ENCODE data around the gene ANKRD39. TPM values are rescaled to one million over a fixed set of nuclear protein-coding genes. Genes with fewer than 3 reads are reported as not detected.

ANKRD39 gene, protein sequence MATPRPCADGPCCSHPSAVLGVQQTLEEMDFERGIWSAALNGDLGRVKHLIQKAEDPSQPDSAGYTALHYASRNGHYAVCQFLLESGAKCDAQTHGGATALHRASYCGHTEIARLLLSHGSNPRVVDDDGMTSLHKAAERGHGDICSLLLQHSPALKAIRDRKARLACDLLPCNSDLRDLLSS
- total RNA-seq = 10 to 100 TPM; 12.1 to 12.4 TPM
- long read RNA-seq, donor 1, partial matches to known transcripts = 3 of 6 reads
- long read RNA-seq, donor 1, other reads (novel, unspliced or antisense) = 0 of 6 reads
- long read RNA-seq, donor 2, transcript ANKRD39-201 (4 exons, 976 nt) = major isoform, 20 of 25 reads
- long read RNA-seq, donor 2, partial matches to known transcripts = 5 of 25 reads
- long read RNA-seq, donor 2, other reads (novel, unspliced or antisense) = 0 of 25 reads

DNA sequence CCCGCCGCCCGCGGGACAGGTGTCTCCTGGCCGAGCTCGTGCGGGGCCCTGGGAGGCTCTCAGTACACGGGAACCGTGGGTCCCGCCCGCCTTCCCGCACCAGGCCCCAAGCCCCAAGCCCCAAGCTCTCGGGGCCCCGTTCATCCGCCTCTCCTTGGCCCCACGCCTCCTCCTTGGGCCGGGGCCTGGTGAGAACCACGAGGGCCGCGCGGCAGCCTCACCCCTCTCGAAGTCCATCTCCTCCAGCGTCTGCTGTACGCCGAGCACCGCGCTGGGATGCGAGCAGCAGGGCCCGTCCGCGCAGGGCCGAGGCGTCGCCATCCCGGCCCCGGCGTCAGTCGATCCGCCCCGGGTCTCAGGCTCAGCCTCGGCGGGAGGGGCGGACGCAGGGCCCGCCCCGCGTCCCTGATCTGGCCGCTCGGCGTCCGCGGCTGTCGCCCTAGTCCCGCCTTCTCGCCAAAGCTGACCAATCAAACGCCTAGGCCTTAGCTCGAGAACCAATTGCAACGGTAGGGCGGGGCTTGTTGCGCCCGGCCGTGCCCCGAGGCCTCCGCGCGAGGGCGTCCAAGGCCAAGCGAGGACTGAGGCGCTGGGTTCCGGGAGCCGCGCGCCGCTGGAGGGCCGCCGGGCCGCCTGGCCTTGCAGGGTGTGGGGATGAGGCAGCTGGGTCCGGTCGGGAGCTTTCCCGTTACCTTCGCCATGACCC lies at the start of gene ANKRD39:
TSS of gene ANKRD39 (minus strand) at position 350 of the 706 bp plus-strand sequence. CDS start at position 321, 29 bp downstream.
- DNase-seq (ENCODE audit: low spot score) = peak; percentile 99
- intact Hi-C loops (cut with DNase I) = loop anchor here (2.0 kb wide), 2 partner anchors 91 to 93 kb away; no protein-coding TSS in a partner anchor

DNA sequence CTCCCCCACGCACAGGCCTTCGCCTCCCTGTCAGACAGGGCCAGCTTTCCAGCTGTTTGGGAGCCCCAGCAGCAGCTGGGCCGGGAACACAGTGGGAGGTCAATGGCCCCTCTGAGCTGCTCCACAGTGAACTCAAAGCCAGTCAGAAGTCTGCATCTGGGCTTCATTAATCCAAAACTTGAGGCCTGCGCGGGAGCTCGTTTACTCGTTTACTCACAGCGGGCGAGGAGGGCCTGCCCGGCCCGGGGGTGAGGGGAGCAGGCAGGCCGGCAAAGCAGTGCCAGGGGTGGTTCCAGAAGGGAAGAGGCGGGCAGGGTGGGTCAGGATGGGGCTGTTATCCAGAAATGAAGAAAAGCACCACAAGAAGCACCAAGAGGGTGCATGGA lies 48.9 kb upstream of the ANKRD39 start:
- intact Hi-C loops (cut with DNase I) = loop anchor here (5.0 kb wide), 2 partner anchors 39 to 46 kb away; no protein-coding TSS in a partner anchor
- no peak for DNase-seq (ENCODE audit: low spot score)

DNA sequence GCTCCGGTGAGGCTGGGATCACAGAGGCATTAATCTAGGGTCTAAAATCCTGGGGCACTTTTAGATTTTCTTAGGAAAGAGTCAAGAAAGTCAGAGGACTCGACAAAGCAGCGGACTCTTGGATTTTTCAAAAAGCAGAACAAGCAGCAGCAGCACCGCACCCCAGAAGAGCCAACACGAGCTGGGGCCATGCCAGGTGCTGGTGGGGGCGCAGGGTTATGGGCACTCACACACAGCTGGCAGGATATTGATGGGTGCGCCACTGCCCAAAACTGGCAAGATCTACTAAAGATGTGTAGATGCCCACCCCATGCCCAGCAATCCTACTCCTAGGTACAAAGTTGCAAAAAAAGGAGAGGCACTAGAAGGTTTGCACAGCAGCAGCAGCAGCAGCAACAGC lies 46.0 kb upstream of the ANKRD39 start:
- no peak for DNase-seq (ENCODE audit: low spot score)
- intact Hi-C loops (cut with DNase I) = no loop called here

DNA sequence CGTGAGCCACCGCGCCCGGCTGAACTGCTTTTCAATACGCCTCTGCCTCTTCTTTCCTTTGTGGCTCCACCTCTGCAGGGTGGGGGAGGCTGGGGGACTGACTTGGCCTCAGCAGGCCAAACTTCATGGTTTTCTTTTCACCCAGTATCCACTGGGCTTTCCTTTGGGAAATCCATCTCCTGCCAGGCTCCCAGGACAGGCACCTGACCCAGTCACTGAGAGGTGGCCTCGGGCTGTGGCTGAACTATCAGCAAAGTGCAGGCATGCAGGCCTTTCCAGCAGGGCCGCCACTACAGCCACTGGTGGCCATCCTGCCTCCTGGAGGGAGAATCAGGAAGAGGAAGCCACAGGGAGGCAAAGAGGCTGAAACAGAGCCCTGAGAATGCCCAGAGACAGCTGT lies 45.5 kb upstream of the ANKRD39 start:
- intact Hi-C loops (cut with DNase I) = no loop called here
- no peak for DNase-seq (ENCODE audit: low spot score)

DNA sequence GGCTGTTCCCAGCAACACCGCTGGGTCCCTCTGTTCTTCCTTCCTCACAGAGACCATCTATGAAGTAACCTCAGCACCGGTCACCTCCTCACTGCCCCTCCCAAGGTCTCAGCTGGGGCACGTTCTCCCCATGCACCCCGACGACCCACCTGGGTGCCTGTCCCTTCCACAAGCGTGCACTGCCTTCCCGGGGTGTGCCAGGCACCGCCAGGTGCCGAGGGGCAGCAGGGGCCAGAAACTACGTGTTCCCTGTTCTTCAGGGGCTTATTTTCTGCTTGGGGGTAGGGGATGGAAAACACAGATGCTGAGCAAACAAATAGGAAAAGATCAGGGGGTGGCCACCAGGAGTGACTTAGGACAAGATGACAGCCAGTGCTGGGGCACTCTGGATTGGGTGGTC lies 42.4 kb upstream of the ANKRD39 start:
- DNase-seq (ENCODE audit: low spot score) = no peak
- intact Hi-C loops (cut with DNase I) = no loop called here

DNA sequence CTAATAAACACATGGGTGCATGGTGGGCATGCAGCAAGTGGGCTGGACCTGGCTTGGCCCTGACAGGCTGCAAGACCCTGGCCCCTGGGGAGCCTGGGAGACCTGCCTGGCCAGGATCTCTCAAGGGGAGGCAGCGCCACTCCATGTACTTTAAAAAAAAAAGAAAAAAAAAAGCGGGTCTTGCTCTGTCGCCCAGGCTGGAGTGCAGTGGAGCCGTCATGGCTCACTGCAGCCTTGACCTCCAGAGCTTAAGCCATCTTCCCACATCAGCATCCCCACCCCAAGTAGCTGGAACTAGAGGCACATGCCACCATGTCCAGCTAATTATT lies 41.6 kb upstream of the ANKRD39 start:
- DNase-seq (ENCODE audit: low spot score) = no peak
- intact Hi-C loops (cut with DNase I) = no loop called here

DNA sequence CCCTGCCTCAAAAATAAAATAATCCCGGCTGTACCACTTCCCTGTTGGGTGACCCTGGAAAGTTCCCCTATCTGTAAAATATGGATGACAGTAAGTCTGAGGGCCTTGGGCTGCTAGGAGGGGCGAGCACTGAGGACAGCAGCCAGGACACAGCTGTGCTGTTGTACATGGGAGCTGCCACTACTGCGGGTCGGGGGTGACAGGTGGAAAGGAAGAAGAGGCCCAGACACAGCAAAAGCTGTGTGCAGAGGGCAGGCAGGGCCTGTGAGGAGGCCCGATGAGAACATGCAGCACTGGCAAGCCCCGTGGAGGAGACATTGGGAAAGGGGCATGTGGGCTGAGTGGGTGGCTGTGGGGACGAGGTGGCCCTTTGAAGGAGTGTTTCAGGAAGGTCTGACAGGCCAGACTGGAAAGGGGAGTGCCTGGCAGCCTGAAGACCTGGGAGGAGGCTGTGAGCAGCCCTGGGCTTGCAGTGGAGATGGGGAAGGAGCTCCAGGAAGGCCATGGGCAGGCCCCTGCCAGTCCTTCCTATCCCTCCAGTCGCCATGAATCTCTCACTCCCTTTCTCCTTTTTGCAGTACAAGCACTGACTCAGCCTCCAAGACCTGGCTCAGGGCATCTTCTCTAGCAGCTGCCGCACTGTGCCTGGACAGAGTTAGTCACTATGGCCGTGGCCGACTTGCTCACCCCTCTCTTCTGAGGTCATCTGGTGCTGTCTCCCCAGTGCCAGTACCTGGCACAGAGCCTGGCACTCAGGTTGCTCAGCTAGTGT lies 41.0 kb upstream of the ANKRD39 start:
- DNase-seq (ENCODE audit: low spot score) = no peak
- intact Hi-C loops (cut with DNase I) = no loop called here

DNA sequence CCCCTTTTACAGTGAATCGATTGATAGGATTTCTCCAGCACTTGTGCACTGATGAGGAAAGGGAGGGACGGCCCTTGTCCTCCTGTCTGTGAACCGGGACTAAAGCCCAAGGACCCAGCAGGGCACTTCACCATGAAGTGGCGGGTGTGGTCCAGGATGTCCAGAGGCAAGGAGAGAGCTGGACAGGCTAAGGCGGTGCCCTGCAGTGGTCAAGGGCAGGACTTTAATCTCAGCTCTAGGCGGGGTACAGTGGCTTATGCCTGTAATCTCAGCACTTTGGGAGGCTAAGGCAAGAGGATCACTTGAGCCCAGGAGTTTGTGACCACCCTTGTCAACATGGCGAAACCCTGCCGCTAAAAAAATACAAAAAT lies 40.3 kb upstream of the ANKRD39 start:
- intact Hi-C loops (cut with DNase I) = no loop called here
- no peak for DNase-seq (ENCODE audit: low spot score)

DNA sequence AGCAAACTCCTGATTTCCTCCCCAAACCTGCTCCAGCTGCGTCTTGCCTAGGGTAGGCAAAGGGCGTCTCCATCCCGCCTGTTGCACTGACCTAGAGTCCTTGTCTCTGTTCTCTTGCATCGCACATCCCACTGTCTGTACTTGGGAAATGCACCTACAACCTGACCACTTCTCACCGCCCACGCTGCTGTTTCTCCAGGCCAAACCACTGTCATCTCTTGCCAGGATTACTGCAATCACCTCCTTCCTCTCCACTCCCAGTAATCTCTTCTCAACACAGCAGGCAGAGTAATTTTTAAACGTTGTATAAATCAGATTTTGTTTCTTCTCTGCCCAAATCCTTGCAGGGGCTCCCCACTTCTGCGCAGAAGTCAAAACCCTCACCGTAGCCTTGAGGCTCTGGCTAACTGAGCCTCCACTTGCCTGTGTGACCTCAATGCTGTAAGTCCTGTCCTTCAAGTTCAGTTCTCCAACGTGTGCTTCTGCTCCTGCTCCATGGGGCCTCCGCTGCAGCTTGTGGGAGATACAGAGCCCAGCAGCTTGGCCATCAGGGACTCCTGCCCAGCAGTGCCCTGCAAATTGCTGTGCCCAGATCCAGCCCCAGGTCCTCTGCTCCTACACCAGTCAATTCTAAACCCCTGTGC lies 39.8 kb upstream of the ANKRD39 start:
- no peak for DNase-seq (ENCODE audit: low spot score)
- intact Hi-C loops (cut with DNase I) = no loop called here

DNA sequence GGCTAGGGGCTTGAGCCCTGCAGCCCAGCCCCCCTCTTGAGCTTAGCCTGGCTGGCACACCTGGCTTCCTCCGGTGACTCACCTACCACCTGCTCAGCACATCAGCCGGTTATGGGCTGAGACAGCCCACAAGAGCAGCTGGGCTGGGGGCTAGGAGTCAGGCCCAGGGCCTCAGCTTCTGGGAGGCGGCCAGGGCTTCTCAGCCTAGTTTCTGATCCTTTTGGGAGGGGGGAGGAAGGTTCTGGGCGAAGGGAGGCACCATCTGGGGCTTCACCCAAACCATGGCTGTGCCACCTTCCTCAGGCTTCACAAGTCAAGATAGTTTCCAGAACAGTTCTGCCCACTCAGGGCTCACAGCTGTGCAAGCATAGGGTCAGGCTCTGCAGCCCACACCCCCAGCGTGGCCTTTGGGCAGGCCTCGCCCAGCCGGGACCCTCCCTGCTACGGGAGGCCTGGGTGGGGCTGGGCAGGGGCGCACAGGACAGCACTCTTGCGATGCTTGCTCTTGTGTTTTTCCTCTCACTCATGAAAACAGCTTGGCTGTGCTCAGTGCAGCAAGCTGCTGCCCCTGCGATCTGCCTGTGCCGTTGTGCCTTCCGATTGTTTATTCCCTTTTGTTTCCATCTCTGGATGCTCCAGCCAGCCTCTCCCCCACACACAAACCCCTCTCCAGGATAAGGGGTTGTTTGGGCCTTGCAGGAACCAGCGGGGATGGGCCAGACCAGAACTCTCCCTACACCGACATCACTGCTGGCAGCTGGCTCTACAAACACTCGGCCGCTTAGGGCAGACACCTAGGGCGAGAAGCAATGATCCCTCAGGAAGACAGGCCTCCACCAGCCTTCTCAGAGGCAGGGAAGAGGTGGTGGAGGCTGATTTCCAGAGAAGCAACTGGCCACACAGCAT lies 38.2 kb upstream of the ANKRD39 start:
- no peak for DNase-seq (ENCODE audit: low spot score)

DNA sequence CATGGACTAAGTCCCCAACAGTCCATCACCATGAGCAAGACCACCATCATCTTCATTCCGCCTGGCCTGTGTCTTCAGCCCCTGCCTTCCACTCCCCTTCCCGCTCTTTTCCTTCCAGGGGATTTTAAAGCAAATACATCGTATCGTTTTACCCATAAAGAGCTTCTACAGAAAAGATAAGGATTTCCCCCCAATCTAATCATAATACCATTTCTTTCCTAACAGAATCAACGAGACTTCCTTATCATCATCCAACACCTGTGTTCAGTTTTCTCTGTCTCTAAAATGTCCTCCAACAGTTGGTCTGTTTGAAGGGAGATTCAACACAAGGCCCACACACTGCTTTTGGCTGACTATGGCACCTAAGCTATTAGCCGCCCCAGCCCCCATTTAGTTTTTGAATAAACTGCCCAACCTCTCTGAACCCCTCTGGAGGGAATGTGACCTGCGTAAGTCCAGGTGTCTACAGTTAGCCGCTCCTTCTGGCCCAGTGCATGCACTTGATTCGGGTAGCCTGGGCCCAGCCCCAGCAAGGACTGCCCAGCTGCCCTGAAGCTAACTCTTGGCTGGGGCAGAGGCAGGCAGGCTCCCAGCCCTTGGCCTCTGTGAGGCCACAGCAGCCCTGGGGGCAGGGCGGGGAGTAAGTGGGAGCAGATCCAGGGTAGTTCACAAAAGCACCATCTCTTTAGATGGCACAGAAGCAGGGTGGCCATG lies 37.4 kb upstream of the ANKRD39 start:
- intact Hi-C loops (cut with DNase I) = no loop called here
- no peak for DNase-seq (ENCODE audit: low spot score)

More for the DNA sequence above, 38.2 kb upstream of the ANKRD39 start:
- intact Hi-C loops (cut with DNase I) = no loop called here

DNA sequence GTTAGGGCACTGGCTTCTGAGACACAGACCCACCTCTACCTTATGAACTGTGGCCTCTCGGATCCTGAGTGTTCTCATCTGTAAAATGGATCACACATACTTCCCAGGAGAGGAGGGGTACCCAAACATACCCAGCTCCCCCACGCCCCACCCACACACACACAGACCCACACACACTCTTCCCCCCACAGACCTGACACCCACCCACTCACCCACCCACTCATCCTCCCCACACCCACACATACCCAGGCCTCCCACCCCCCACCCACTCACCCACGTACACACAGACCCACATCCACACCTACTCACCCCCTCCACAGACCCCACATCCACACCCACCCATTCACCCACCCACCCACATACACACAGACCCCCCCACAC lies 36.3 kb upstream of the ANKRD39 start:
- no peak for DNase-seq (ENCODE audit: low spot score)
- intact Hi-C loops (cut with DNase I) = no loop called here

DNA sequence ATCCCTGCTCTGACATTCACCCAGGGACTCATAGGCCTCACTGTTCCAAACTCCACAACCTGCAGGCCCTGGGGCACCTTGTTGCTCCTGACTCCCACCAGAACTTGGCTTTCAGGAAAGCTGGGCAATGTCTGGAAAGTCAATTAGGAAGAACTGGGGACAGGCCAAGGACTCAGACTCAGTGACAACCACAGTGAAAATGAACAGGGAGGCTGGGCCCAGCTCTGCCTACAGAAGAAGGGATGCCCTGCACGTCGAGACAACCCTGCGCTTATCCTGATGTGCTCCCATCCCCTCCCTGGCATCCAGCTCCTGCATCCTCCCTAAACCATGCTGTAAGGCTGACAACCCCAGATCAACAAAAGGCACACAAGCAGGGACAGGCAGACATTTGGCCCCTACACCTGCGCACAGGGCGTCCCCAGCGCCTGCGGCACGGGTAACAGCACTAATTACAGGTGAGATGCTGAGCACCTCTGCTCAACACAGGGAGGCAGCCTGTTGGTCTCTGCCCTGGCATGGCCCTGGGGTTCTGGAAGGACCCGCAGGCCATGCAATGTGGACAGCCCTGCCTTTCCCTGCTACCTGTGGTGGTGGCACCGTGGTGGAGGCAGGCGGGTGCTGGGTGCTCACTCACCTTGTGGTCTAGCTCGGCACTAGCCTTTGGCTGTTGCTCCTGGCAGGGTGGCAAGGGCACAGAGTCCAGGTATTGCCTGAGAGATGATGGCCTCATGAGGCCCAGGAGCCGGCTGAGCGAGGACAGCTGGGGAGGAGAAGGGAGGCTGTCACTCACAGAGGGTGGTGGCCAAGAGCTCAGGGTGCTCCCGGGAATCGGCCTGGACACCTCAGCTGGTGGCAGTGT lies 35.7 kb upstream of the ANKRD39 start:
- no peak for DNase-seq (ENCODE audit: low spot score)
- intact Hi-C loops (cut with DNase I) = no loop called here

DNA sequence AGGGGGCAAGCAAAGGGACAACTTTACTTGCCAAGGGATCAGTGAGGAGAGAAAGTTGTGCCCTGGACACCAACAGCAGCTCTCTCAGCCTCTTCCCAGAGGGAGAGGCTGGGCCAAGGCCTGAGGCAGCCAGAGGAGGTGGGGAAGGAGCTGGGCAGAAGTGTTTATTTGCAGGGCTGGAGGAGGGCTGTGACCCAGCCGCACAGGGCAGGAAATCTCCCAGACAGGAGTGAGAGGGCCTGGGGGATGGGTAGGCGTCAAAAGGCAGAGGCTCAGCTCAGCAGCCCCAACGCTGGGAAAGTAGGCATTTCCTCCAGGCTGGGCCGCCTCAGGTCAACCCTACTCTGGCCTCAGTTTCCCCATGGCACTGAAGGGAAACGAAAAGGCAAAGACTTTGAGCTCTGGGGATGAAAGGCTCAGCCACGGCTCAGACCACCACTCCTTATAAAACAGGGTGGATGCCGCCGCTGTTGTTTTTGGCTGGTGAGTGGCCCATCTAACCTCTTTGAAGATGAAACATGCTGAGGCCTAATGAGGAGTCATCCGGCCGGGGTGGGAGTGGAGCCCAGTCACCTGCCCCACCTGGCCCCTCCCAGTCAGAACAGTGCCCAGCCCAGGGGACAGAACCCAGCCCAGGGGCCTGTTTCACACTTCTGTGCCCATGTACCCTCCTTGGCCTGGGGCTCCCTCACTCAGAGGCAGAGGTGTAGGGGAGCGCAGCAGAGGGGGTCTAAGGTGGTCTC lies 33.9 kb upstream of the ANKRD39 start:
- no peak for DNase-seq (ENCODE audit: low spot score)
- intact Hi-C loops (cut with DNase I) = no loop called here

DNA sequence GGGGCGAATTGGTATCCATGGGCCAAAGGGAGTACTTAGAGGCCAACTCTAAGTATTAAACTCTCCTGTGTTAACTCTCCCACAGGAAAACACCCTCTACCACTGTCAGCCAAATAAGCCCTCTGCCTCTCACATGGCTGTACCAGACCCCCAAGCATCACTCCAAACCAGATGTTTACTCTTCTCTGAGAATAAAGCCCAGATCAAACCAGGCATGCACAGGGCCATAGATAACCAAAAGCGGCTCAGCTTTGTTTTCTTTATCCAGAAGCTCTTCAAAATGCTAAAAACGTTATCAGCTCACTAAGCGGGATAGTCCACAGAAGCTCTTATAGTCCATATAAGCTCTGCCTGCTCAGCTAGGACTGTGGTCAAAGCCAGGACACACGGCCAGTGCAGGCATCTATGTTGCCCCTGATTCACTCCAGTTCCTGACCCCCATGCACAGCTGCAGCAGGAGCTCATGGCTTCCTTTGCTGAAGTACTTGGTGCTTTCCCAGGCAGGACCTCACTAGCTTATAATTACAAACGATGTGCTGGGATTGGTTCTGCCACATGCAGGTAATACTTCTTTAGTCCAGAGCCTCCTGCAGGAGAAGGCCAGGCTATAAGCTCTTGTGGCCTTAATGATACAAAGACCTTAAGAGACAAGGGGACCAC lies 33.0 kb upstream of the ANKRD39 start:
- intact Hi-C loops (cut with DNase I) = no loop called here
- DNase-seq (ENCODE audit: low spot score) = no peak

DNA sequence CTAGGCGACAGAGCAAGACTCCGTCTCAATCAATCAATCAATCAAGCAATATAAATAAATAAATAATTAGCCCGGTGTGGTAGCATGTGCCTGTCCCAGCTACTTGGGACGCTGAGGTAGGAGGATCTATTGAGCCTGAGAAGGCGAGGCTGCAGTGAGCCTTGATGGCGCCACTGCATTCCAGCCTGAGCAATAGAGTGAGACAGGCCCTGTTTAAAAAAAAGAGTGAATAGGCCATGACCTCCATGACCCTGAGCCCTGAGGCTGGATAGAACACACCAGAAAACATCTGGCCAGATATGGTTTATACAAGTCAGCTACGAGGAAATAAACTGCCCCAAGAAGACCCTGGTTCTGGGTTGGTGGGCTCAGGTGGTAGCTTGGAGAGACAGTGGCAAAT lies 32.4 kb upstream of the ANKRD39 start:
- no peak for DNase-seq (ENCODE audit: low spot score)
- intact Hi-C loops (cut with DNase I) = no loop called here

Data from posterior vena cava (tissue), 2 donors.